PC-9 (cell line): ENCODE measurements around the gene KCTD20. TPM values are rescaled to one million over a fixed set of nuclear protein-coding genes. Genes with fewer than 3 reads are reported as not detected.

Source experiments
- BruUV-seq: library from RNA; stranded (reverse); fragments of 400-500 nt; replicated peaks from 2 replicates; lab custom pipeline; 2021; lab: Mats Ljungman, UMichigan
- CTCF ChIA-PET: fragments of 300-600 bp; sonication (Branson Sonifier 250); formaldehyde crosslinking; loops from one replicate; lab custom pipeline; 2022; ENCODE audit warnings: antibody characterized with exemption; lab: Charles Lee
- POLR2A ChIA-PET: fragments of 300-600 bp; sonication (Branson Sonifier 250); formaldehyde crosslinking; loops from one replicate; lab custom pipeline; 2022; ENCODE audit warnings: antibody characterized with exemption; ENCODE audit not compliant: unreplicated experiment; lab: Charles Lee
- DNase-seq, 2 experiments: peaks; one replicate each; pipeline versions ENCODE4 v3.0.0 to v3.0.0-alpha.2; 2015 to 2022; ENCODE audit warnings: mixed read lengths in 1 of 2
- H2AFZ ChIP-seq: fragments of 200-600 bp; sonication (generic); 2 replicates; pipeline ENCODE4 v1.8.1; 2017; ENCODE audit warnings: antibody characterized with exemption
- H3F3A ChIP-seq: fragments of 200-600 bp; sonication (generic); 2 replicates; pipeline ENCODE4 v1.8.1; 2017; ENCODE audit warnings: antibody characterized with exemption, mild to moderate bottlenecking, low read depth; ENCODE audit not compliant: insufficient read depth
- H3K27ac ChIP-seq: fragments of 200-600 bp; sonication (generic); 2 replicates; pipeline ENCODE4 v1.6.1; 2016; ENCODE audit warnings: mixed run types
- H3K27me3 ChIP-seq: fragments of 200-600 bp; sonication (generic); 2 replicates; pipeline ENCODE4 v1.6.1; 2016; ENCODE audit warnings: low read depth, mixed run types; ENCODE audit not compliant: insufficient read depth
- H3K36me3 ChIP-seq: fragments of 200-600 bp; sonication (generic); 2 replicates; pipeline ENCODE4 v1.6.1; 2016; ENCODE audit warnings: low read depth, mixed run types
- H3K4me1 ChIP-seq: fragments of 200-600 bp; sonication (generic); replicated peaks from 2 replicates; pipeline ENCODE4 v1.6.1; 2016; ENCODE audit warnings: mixed run types; ENCODE audit not compliant: insufficient read depth
- H3K4me2 ChIP-seq: fragments of 200-600 bp; sonication (generic); 2 replicates; pipeline ENCODE4 v1.6.1; 2017; ENCODE audit warnings: mixed run types
- H3K4me3 ChIP-seq: fragments of 200-600 bp; sonication (generic); 2 replicates; pipeline ENCODE4 v1.6.1; 2016; ENCODE audit warnings: mixed run types
- H3K79me2 ChIP-seq: fragments of 200-600 bp; sonication (generic); 2 replicates; pipeline ENCODE4 v1.6.1; 2017; ENCODE audit warnings: low read depth, mixed run types
- H3K9me2 ChIP-seq: fragments of 200-600 bp; sonication (generic); 2 replicates; pipeline ENCODE4 v1.8.1; 2017; ENCODE audit warnings: mild to moderate bottlenecking; ENCODE audit not compliant: insufficient read depth
- H3K9me3 ChIP-seq: fragments of 200-600 bp; sonication (generic); 2 replicates; pipeline ENCODE4 v1.8.1; 2016; ENCODE audit warnings: low read depth; ENCODE audit not compliant: insufficient read depth
- H4K20me1 ChIP-seq: fragments of 200-600 bp; sonication (generic); 2 replicates; pipeline ENCODE4 v1.8.1; 2017; ENCODE audit not compliant: insufficient read depth
- EZH2 ChIP-seq: fragments of 200-600 bp; sonication (generic); IDR thresholded peaks from 2 replicates; pipeline ENCODE4 v1.8.0; 2017; ENCODE audit warnings: antibody characterized with exemption, low read depth
- intact Hi-C: fragments of 100-400 bp; cut with micrococcal nuclease; formaldehyde crosslinking; loops from one replicate; pipeline ENCODE4 v1.10.0; 2022; ENCODE audit not compliant: unreplicated experiment
- total RNA-seq: library from RNA; stranded (reverse); gene quantifications from 2 replicates; pipeline ENCODE4 v1.2.3, GENCODE V29; 2021
- TF ChIP-seq, protein P1 (sequence below): fragments of 200-600 bp; sonication (generic); conservative IDR thresholded peaks from 2 replicates; pipeline ENCODE4 v1.6.1; 2017; ENCODE audit warnings: mixed run types, antibody characterized with exemption, mild to moderate bottlenecking, moderate library complexity

Gene KCTD20
- total RNA-seq, 1 experiment from 2014 or later = 42.5 TPM

DNA sequence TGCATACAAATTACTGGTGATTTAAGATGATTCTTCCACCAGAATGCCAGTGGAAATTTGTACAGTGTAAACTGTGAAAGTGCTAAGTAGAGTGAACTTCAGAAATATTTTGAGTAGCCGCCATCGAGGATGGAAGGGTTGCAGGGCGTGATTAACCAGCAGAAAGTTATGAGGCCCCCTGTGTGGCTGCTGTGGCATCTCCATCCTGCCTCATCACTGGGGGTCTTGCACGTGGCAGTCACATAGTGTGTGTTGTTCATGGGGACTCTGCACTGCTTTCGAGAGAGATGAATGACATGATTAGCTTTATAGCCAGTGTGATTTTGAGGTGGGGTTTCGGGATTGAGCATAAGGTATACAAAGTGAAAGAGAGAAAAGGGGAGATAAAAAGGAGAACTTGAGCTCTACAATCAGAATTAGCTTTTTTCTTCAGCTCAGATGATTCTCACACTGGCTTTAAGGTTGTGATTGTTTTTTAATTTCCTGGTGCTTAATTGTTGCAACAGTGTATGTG is 26.4 kb downstream of the KCTD20 start:
- Histone ChIP-seq H3K36me3 (peaks cover 5% of the 10 kb centered on the region; the same call in 1 of the 2 replicates), H3K27me3 (no peaks in the 10 kb centered on the region), H3K4me3 (no peak overlapping the region), H3K27ac (no peak overlapping the region), H2AFZ (no peak overlapping the region), H3K4me2 (no peak overlapping the region), H3K79me2 (peaks cover 53% of the 10 kb centered on the region), H3K9me3 (no peaks in the 10 kb centered on the region), H3K4me1 (no peaks in the 10 kb centered on the region), H3K9me2 (no peaks in the 10 kb centered on the region), H4K20me1 (peaks cover 10% of the 10 kb centered on the region), H3F3A (peaks cover 6% of the 10 kb centered on the region; the same call in 1 of the 2 replicates)
- TF ChIP-seq, protein P1, sequence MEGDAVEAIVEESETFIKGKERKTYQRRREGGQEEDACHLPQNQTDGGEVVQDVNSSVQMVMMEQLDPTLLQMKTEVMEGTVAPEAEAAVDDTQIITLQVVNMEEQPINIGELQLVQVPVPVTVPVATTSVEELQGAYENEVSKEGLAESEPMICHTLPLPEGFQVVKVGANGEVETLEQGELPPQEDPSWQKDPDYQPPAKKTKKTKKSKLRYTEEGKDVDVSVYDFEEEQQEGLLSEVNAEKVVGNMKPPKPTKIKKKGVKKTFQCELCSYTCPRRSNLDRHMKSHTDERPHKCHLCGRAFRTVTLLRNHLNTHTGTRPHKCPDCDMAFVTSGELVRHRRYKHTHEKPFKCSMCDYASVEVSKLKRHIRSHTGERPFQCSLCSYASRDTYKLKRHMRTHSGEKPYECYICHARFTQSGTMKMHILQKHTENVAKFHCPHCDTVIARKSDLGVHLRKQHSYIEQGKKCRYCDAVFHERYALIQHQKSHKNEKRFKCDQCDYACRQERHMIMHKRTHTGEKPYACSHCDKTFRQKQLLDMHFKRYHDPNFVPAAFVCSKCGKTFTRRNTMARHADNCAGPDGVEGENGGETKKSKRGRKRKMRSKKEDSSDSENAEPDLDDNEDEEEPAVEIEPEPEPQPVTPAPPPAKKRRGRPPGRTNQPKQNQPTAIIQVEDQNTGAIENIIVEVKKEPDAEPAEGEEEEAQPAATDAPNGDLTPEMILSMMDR = no peak
- no peak for TF ChIP-seq EZH2
- no peak for DNase-seq
- ChIA-PET CTCF (no interaction called here), POLR2A (interaction anchor here (0.5 kb wide), 1 partner anchor 348 kb away, joined by 4 read pairs; no protein-coding TSS in a partner anchor)
- BruUV-seq = no TSS peak
- intact Hi-C loops = no loop called here

DNA sequence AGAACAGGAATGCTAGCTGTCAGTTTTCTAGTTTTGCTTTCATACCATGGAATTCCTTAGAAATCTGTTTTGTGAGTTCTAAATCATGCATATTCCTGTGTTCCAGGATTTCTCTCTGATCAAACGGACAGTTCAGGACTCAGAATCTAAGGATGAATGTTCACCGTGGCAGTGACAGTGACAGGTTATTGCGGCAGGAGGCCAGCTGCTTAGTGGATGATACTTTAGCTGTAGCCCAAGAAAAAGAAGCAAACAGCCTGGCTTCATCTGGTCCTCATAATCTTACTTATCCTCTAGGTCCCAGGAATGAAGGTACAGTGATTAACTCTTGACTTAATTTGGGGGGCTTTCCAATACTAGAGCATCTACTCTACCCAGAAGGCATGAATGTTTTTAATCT is 27.1 kb downstream of the KCTD20 start:
- Histone ChIP-seq H3K79me2 (peaks cover 46% of the 10 kb centered on the region), H3K4me2 (no peak overlapping the region), H3K36me3 (peaks cover 5% of the 10 kb centered on the region; the same call in 1 of the 2 replicates), H3K9me2 (no peaks in the 10 kb centered on the region), H3K4me3 (no peak overlapping the region), H2AFZ (no peak overlapping the region), H3F3A (peaks cover 6% of the 10 kb centered on the region; the same call in 1 of the 2 replicates), H4K20me1 (peaks cover 10% of the 10 kb centered on the region), H3K27me3 (no peaks in the 10 kb centered on the region), H3K9me3 (no peaks in the 10 kb centered on the region), H3K27ac (no peak overlapping the region), H3K4me1 (no peaks in the 10 kb centered on the region)
- ChIA-PET POLR2A (interaction anchor here (0.5 kb wide), 2 partner anchors 9 to 349 kb away, joined by 4 to 16 read pairs; no protein-coding TSS in a partner anchor), CTCF (no interaction called here)
- BruUV-seq = no TSS peak
- no peak for DNase-seq
- intact Hi-C loops = no loop called here
- TF ChIP-seq EZH2 = no peak
- TF ChIP-seq, protein P1 = no peak

DNA sequence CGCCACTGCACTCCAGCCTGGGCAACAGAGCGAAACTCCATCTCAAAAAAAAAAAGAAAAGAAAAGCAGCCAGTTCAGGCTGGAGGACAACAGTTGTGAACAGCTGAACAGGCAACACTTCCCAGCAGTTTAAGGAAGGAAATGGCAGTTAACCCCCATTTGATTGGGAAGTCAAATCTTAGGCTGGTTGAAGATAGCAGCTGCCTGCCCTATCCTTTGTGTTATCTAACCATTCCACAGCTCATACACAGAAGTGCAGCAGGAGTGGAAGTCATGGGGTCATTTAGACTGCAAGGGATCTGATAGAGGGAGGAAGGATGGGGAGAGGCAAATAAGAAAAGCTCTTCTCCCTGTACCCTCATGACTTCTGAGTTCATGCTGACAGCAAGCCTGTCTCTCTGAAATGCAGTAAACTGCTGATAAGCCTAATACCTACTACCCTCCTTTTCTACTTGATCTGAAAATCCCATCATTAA is 35.3 kb downstream of the KCTD20 start:
- TF ChIP-seq, protein P1 = no peak
- TF ChIP-seq EZH2 = no peak
- Histone ChIP-seq H3K27me3 (no peaks in the 10 kb centered on the region), H3K27ac (no peak overlapping the region), H3K9me3 (no peaks in the 10 kb centered on the region), H3K9me2 (no peaks in the 10 kb centered on the region), H3K79me2 (no peaks in the 10 kb centered on the region), H3K4me2 (no peak overlapping the region), H2AFZ (no peak overlapping the region), H3K36me3 (peaks cover 13% of the 10 kb centered on the region), H3F3A (peaks cover 13% of the 10 kb centered on the region; the same call in 1 of the 2 replicates), H3K4me1 (peaks cover 15% of the 10 kb centered on the region), H3K4me3 (no peak overlapping the region), H4K20me1 (no peaks in the 10 kb centered on the region)
- ChIA-PET CTCF (no interaction called here), POLR2A (interaction anchor here (0.6 kb wide), 1 partner anchor 36 kb away, joined by 3 read pairs; no protein-coding TSS in a partner anchor)
- no peak for DNase-seq
- intact Hi-C loops = no loop called here
- BruUV-seq = no TSS peak
